Testis (tissue), 3 donors: Measurements from ENCODE around the gene ABTB2. TPM values are rescaled to one million over a fixed set of nuclear protein-coding genes. Genes with fewer than 3 reads are reported as not detected.

Experiments
- DNase-seq: peaks from one replicate; pipeline ENCODE4 v3.0.0-alpha.2; 2019
- H3K27ac ChIP-seq, 2 donors: fragments of 200-600 bp; sonication (generic); one replicate each; pipeline ENCODE4 v1.5.1; 2019
- H3K27me3 ChIP-seq: fragments of 200-600 bp; sonication (generic); one replicate; pipeline ENCODE4 v1.5.1; 2019
- H3K36me3 ChIP-seq: fragments of 200-600 bp; sonication (generic); one replicate; pipeline ENCODE4 v1.5.1; 2017; ENCODE audit warnings: low read depth; ENCODE audit errors: missing control alignments
- H3K4me1 ChIP-seq: fragments of 200-600 bp; sonication (generic); one replicate; pipeline ENCODE4 v1.5.1; 2019
- H3K4me3 ChIP-seq, 2 donors: fragments of 200-600 bp; sonication (generic); one replicate each; pipeline ENCODE4 v1.5.1; 2017 to 2019
- H3K9me3 ChIP-seq: fragments of 200-600 bp; sonication (generic); one replicate; pipeline ENCODE4 v1.5.1; 2017
- CTCF ChIP-seq, 3 experiments: fragments of 450-650 bp in 2 of 3; fragments of 200-600 bp in 1 of 3; sonication (generic) in 1 of 3; IDR thresholded peaks; one replicate each; pipeline ENCODE4 v1.5.1; 2016 to 2019; ENCODE audit warnings: antibody characterized with exemption in 3 of 3, mild to moderate bottlenecking in 2 of 3, moderate library complexity in 1 of 3
- POLR2A ChIP-seq: fragments of 450-650 bp; IDR thresholded peaks from one replicate; pipeline ENCODE4 v1.6.1; 2017; ENCODE audit warnings: antibody characterized with exemption, mild to moderate bottlenecking, moderate library complexity
- WGBS, 2 donors: methylation state at CpG; one replicate each; pipeline ENCODE4 v1.1.5; 2018; 5-methylcytosine and 5-hydroxymethylcytosine counted together
- intact Hi-C: fragments of 100-400 bp; cut with DNase I; formaldehyde crosslinking; loops from one replicate; pipeline ENCODE4 v1.15.1; 2023; ENCODE audit warnings: low total_unique reads
- polyA plus RNA-seq: library from polyadenylated mRNA; stranded (reverse); fragments of 350-450 nt; fragmentation: Illumina TruSeq; extraction: RNeasy Lipid Tissue Mini Kit (QIAGEN cat#74804); gene quantifications from one replicate; pipeline ENCODE4 v1.2.3, GENCODE V29; 2014; ENCODE audit warnings: low read depth, low replicate concordance; ENCODE audit not compliant: insufficient read depth
- total RNA-seq, 2 donors: library from RNA; depleted of rRNA; stranded (reverse); fragments of >200 nt; gene quantifications; one replicate each; pipeline ENCODE4 v1.2.3, GENCODE V29; 2016

ABTB2 gene
- total and polyA plus RNA-seq, 3 donors from 2014 or later = 5.8 to 12.1 (median 8.9) TPM

DNA sequence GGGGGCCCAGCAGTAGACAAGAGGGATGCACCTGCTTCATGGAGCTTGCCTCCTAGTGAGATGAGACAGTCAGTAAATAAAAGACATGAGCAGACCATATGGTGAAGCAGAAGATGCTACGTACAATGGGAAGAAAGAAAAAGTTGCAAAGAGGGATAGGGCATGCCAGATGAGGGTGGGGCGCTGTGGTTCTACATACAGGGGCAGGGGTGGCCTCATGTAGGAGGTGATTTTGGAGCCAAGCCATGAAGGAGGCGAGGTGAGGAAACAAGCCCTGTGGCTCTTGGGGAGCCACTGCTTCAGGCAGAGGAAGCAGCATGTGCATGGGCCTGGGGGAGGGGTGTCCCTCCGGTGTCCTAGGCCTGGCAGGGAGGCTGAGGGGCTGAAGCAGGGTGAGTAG, 237.2 kb downstream of the ABTB2 start:
- WGBS, 2 donors = 91% methylated on average over 4 of the region's 4 CpGs
- no peak overlapping the region for H3K27ac ChIP-seq
- DNase-seq = no peak

DNA sequence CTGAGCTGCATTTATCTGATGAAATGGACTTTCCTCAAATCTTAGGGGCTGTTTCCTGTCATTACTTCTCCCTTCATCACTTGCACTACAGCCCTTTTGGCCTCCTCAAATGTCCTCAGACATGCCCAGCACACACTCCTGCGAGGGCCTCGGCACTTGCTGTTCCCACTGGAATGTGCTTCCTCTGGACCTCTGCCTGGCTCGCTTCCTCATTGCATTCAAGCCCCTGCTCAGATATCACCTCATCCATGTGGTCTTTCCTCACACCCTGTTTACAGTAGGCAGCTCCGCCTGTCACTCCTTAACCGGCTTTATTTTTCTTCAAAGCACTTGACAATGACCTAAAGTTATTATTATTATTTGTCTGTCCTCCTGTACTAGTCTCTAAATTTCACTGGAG, 243.3 kb downstream of the ABTB2 start:
- DNase-seq = no peak
- no peak for TF ChIP-seq CTCF (IDR thresholded peaks at IDR 0.05)
- no peak for TF ChIP-seq POLR2A
- no peaks in the 10 kb centered on the region for H3K36me3 ChIP-seq
- 56 to 72% methylated on average over 5 of the region's 5 CpGs for WGBS, 2 donors
- intact Hi-C loops = loop anchor here (10.0 kb wide), 1 partner anchor 50 kb away; no protein-coding TSS in a partner anchor
- no peak overlapping the region for H3K4me3 ChIP-seq
- H3K9me3 ChIP-seq = no peaks in the 10 kb centered on the region
- no peaks in the 10 kb centered on the region for H3K4me1 ChIP-seq
- H3K27me3 ChIP-seq = no peaks in the 10 kb centered on the region
- no peak overlapping the region for H3K27ac ChIP-seq

More for the DNA sequence above, 237.2 kb downstream of the ABTB2 start:
- Histone ChIP-seq H3K4me3 (no peak overlapping the region), H3K4me1 (no peaks in the 10 kb centered on the region), H3K36me3 (no peaks in the 10 kb centered on the region), H3K9me3 (no peaks in the 10 kb centered on the region), H3K27me3 (no peaks in the 10 kb centered on the region)
- intact Hi-C loops = no loop called here
- TF ChIP-seq POLR2A (no peak), CTCF (IDR thresholded peaks at IDR 0.05) (no peak)

- 71 to 76% methylated on average over 2 of the region's 2 CpGs for WGBS, 2 donors
- DNase-seq = no peak
- Histone ChIP-seq H3K27me3 (no peaks in the 10 kb centered on the region), H3K4me1 (no peaks in the 10 kb centered on the region), H3K9me3 (no peaks in the 10 kb centered on the region), H3K27ac (no peak overlapping the region), H3K36me3 (no peaks in the 10 kb centered on the region), H3K4me3 (no peak overlapping the region)
- TF ChIP-seq CTCF (IDR thresholded peaks at IDR 0.05) = no peak
- no peak for TF ChIP-seq POLR2A
- intact Hi-C loops = loop anchor here (10.0 kb wide), 1 partner anchor 51 kb away; no protein-coding TSS in a partner anchor
Observed at GRCh38 chr11:34114014-34114413, 243.8 kb downstream of the ABTB2 start.

- intact Hi-C loops = loop anchor here (10.0 kb wide), 1 partner anchor 53 kb away; no protein-coding TSS in a partner anchor
- no peaks in the 10 kb centered on the region for H3K36me3 ChIP-seq
- WGBS, 2 donors = 95 to 96% methylated on average over 6 of the region's 6 CpGs
Observed at GRCh38 chr11:34111722-34112270, 246.0 kb downstream of the ABTB2 start.

More at GRCh38 chr11:34111722-34112270, 246.0 kb downstream of the ABTB2 start:
- no peaks in the 10 kb centered on the region for H3K4me1 ChIP-seq
- no peak for DNase-seq
- TF ChIP-seq POLR2A (no peak), CTCF (IDR thresholded peaks at IDR 0.05) (no peak)
- no peak overlapping the region for H3K4me3 ChIP-seq
- no peaks in the 10 kb centered on the region for H3K27me3 ChIP-seq
- H3K9me3 ChIP-seq = no peaks in the 10 kb centered on the region
- H3K27ac ChIP-seq = no peak overlapping the region
